Astrocyte (in vitro differentiated cells and primary cell): ENCODE data around the gene RCOR3. TPM values are rescaled to one million over a fixed set of nuclear protein-coding genes. Genes with fewer than 3 reads are reported as not detected.

Source experiments
- DNase-seq: peaks from one replicate; pipeline ENCODE4 v3.0.0-alpha.2; 2010; ENCODE audit warnings: low read depth
- FAIRE-seq: peaks from 2 replicates; lab custom pipeline; 2011; peaks lifted over from hg19 to GRCh38; lab: Jason Lieb, UNC
- H2AFZ ChIP-seq: 2 replicates; pipeline ENCODE4 v1.6.0; 2012; ENCODE audit warnings: low read depth, low read length, inconsistent platforms
- H3K27ac ChIP-seq: 2 replicates; pipeline ENCODE4 v1.5.1; 2011; ENCODE audit warnings: low read depth, low read length, inconsistent platforms
- H3K27me3 ChIP-seq: 2 replicates; pipeline ENCODE4 v1.6.0; 2011; ENCODE audit warnings: low read length, inconsistent platforms; ENCODE audit not compliant: insufficient read depth
- H3K36me3 ChIP-seq: 2 replicates; pipeline ENCODE4 v1.5.1; 2011; ENCODE audit warnings: low read length, inconsistent platforms; ENCODE audit not compliant: insufficient read depth
- H3K4me1 ChIP-seq: 2 replicates; pipeline ENCODE4 v1.5.1; 2011; ENCODE audit warnings: low read length, inconsistent platforms; ENCODE audit not compliant: insufficient read depth
- H3K4me2 ChIP-seq: 2 replicates; pipeline ENCODE4 v1.6.0; 2012; ENCODE audit warnings: low read length, inconsistent platforms
- H3K4me3 ChIP-seq: 2 replicates; pipeline ENCODE4 v1.5.1; 2011; ENCODE audit warnings: low read depth, mild to moderate bottlenecking, low read length, inconsistent platforms; ENCODE audit not compliant: insufficient read depth
- H3K79me2 ChIP-seq: 2 replicates; pipeline ENCODE4 v1.6.0; 2012; ENCODE audit warnings: mild to moderate bottlenecking, low read length, inconsistent platforms; ENCODE audit not compliant: insufficient read depth
- H3K9ac ChIP-seq: 2 replicates; pipeline ENCODE4 v1.6.0; 2012; ENCODE audit warnings: mild to moderate bottlenecking, low read length, inconsistent platforms
- H3K9me3 ChIP-seq: 2 replicates; pipeline ENCODE4 v1.5.1; 2012; ENCODE audit warnings: low read depth, mild to moderate bottlenecking, low read length, inconsistent platforms; ENCODE audit not compliant: insufficient read depth
- H4K20me1 ChIP-seq: 2 replicates; pipeline ENCODE4 v1.6.0; 2012; ENCODE audit warnings: low read length, inconsistent platforms; ENCODE audit not compliant: insufficient read depth
- H3K27ac Mint-ChIP-seq: one replicate; pipeline ENCODE4 v1.8.0; 2021; ENCODE audit warnings: mild to moderate bottlenecking, mixed read lengths; ENCODE audit not compliant: unreplicated experiment
- H3K27me3 Mint-ChIP-seq: one replicate; pipeline ENCODE4 v1.8.0; 2021; ENCODE audit warnings: low read depth, mixed read lengths; ENCODE audit not compliant: unreplicated experiment
- H3K36me3 Mint-ChIP-seq: one replicate; pipeline ENCODE4 v1.8.0; 2021; ENCODE audit warnings: low read depth, mixed read lengths; ENCODE audit not compliant: unreplicated experiment
- H3K4me1 Mint-ChIP-seq: one replicate; pipeline ENCODE4 v1.8.0; 2021; ENCODE audit warnings: low read depth, mixed read lengths; ENCODE audit not compliant: unreplicated experiment
- H3K4me3 Mint-ChIP-seq: one replicate; pipeline ENCODE4 v1.8.0; 2021; ENCODE audit warnings: mild to moderate bottlenecking, moderate library complexity, mixed read lengths; ENCODE audit not compliant: unreplicated experiment
- H3K9me3 Mint-ChIP-seq: one replicate; pipeline ENCODE4 v1.8.0; 2021; ENCODE audit warnings: mild to moderate bottlenecking, mixed read lengths; ENCODE audit not compliant: unreplicated experiment
- CTCF ChIP-seq: IDR thresholded peaks from 2 replicates; pipeline ENCODE4 v1.5.1; 2011; ENCODE audit warnings: low read depth, mild to moderate bottlenecking, inconsistent platforms, low read length, moderate library complexity; ENCODE audit not compliant: insufficient read depth
- EZH2 ChIP-seq: IDR thresholded peaks from 2 replicates; pipeline ENCODE4 v1.6.1; 2012; ENCODE audit warnings: mild to moderate bottlenecking, low read length, inconsistent platforms; ENCODE audit not compliant: insufficient read depth
- total RNA-seq: library from RNA; stranded (reverse); gene quantifications from 2 replicates; pipeline ENCODE4 v1.2.1, GENCODE V29; 2021

The RCOR3 gene
- total RNA-seq, 1 donor from 2014 or later, result 68.2 TPM

- H3K4me3 Mint-ChIP-seq, result no peak overlapping the region
- peaks cover 4% of the 10 kb centered on the region for H4K20me1 ChIP-seq
- H3K27me3 ChIP-seq, result no peaks in the 10 kb centered on the region
- no peaks in the 10 kb centered on the region for H3K9me3 ChIP-seq
- H3K27me3 Mint-ChIP-seq, result no peaks in the 10 kb centered on the region
- TF ChIP-seq EZH2 (no peak), CTCF (no peak)
- H3K9ac ChIP-seq, result no peak overlapping the region
- no peak overlapping the region for H3K27ac Mint-ChIP-seq
- DNase-seq, result no peak
- no peaks in the 10 kb centered on the region for H3K9me3 Mint-ChIP-seq
- H3K36me3 ChIP-seq, result peaks cover 36% of the 10 kb centered on the region
- no peak overlapping the region for H3K4me3 ChIP-seq
- no peaks in the 10 kb centered on the region for H3K4me1 ChIP-seq
- no peak overlapping the region for H3K27ac ChIP-seq
- no peaks in the 10 kb centered on the region for H3K4me1 Mint-ChIP-seq
- FAIRE-seq, result no peak
- no peak overlapping the region for H3K4me2 ChIP-seq
- no peak overlapping the region for H2AFZ ChIP-seq
- no peaks in the 10 kb centered on the region for H3K79me2 ChIP-seq
- H3K36me3 Mint-ChIP-seq, result peaks cover 15% of the 10 kb centered on the region
Observed at GRCh38 chr1:211287218-211287617, 28.1 kb downstream of the RCOR3 start.

- H3K27me3 Mint-ChIP-seq, result no peaks in the 10 kb centered on the region
- TF ChIP-seq CTCF, result no peak
- no peak for TF ChIP-seq EZH2
- no peaks in the 10 kb centered on the region for H3K9me3 ChIP-seq
- H2AFZ ChIP-seq, result no peak overlapping the region
- H3K36me3 Mint-ChIP-seq, result peaks cover 16% of the 10 kb centered on the region
- H3K27ac Mint-ChIP-seq, result no peak overlapping the region
- H3K36me3 ChIP-seq, result peaks cover 41% of the 10 kb centered on the region
- H3K4me3 Mint-ChIP-seq, result no peak overlapping the region
- H4K20me1 ChIP-seq, result peaks cover 6% of the 10 kb centered on the region
- no peaks in the 10 kb centered on the region for H3K9me3 Mint-ChIP-seq
- DNase-seq (no peak), FAIRE-seq (no peak)
- no peaks in the 10 kb centered on the region for H3K4me1 Mint-ChIP-seq
- no peak overlapping the region for H3K27ac ChIP-seq
- no peak overlapping the region for H3K9ac ChIP-seq
- no peaks in the 10 kb centered on the region for H3K27me3 ChIP-seq
- no peak overlapping the region for H3K4me2 ChIP-seq
- no peak overlapping the region for H3K4me3 ChIP-seq
- H3K4me1 ChIP-seq, result no peaks in the 10 kb centered on the region
- no peaks in the 10 kb centered on the region for H3K79me2 ChIP-seq
Observed at GRCh38 chr1:211292411-211292810, 33.2 kb downstream of the RCOR3 start.

GRCh38 chr1:211296396-211296795, 37.2 kb downstream of the RCOR3 start:
- H3K9me3 Mint-ChIP-seq, result no peaks in the 10 kb centered on the region
- H2AFZ ChIP-seq, result no peak overlapping the region
- no peaks in the 10 kb centered on the region for H3K4me1 Mint-ChIP-seq
- H3K27ac Mint-ChIP-seq, result no peak overlapping the region
- H3K4me1 ChIP-seq, result no peaks in the 10 kb centered on the region
- no peaks in the 10 kb centered on the region for H3K79me2 ChIP-seq
- DNase-seq, result no peak
- no peaks in the 10 kb centered on the region for H3K27me3 Mint-ChIP-seq
- H3K4me2 ChIP-seq, result no peak overlapping the region
- H3K27ac ChIP-seq, result no peak overlapping the region
- no peak for FAIRE-seq
- H3K27me3 ChIP-seq, result no peaks in the 10 kb centered on the region
- no peak overlapping the region for H3K9ac ChIP-seq
- H3K9me3 ChIP-seq, result no peaks in the 10 kb centered on the region
- peaks cover 3% of the 10 kb centered on the region for H4K20me1 ChIP-seq
- peaks cover 14% of the 10 kb centered on the region for H3K36me3 Mint-ChIP-seq
- no peak overlapping the region for H3K4me3 Mint-ChIP-seq
- no peak overlapping the region for H3K4me3 ChIP-seq
- peaks cover 32% of the 10 kb centered on the region for H3K36me3 ChIP-seq
- TF ChIP-seq EZH2, result no peak
- no peak for TF ChIP-seq CTCF
